Endothelial cell of umbilical vein (primary cell): ENCODE data around the gene ITGB2.

Source experiments
- CTCF ChIP-seq, 2 donors: IDR thresholded peaks; 1 replicate in 1 of 2; 2 replicates in 1 of 2; pipeline ENCODE4 v1.5.1; 2011; ENCODE audit warnings: low read length in 2 of 2, mild to moderate bottlenecking in 2 of 2, moderate library complexity in 2 of 2, control low read depth in 1 of 2, inconsistent platforms in 1 of 2, low read depth in 1 of 2; ENCODE audit not compliant: insufficient read depth in 1 of 2; ENCODE audit errors: extremely low read depth in 1 of 2
- POLR2A ChIP-seq: IDR thresholded peaks from 2 replicates; pipeline ENCODE4 v1.6.1; 2012; ENCODE audit warnings: low read depth, mild to moderate bottlenecking, control low read depth, low read length
- POLR2AphosphoS5 ChIP-seq: IDR thresholded peaks from 2 replicates; pipeline ENCODE4 v1.6.1; 2012; ENCODE audit warnings: low read depth, mild to moderate bottlenecking, control low read depth, low read length, moderate library complexity; ENCODE audit not compliant: insufficient read depth
- TF ChIP-seq, protein P1 (sequence below): IDR thresholded peaks from 2 replicates; pipeline ENCODE4 v1.6.1; 2011; ENCODE audit not compliant: insufficient read depth, insufficient read length

GRCh38 chr21:44854391-44854663 is 66.4 kb downstream of the ITGB2 start:
- TF ChIP-seq CTCF (IDR thresholded peaks at IDR 0.05; ENCODE audit: extremely low read depth in 1 of 2, insufficient read depth in 1 of 2, low read depth in 1 of 2, low read length in 2 of 2) (no peak), POLR2A (no peak), POLR2AphosphoS5 (no peak)
- TF ChIP-seq, protein P1, sequence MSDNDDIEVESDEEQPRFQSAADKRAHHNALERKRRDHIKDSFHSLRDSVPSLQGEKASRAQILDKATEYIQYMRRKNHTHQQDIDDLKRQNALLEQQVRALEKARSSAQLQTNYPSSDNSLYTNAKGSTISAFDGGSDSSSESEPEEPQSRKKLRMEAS: no peak
